Smooth muscle cell (in vitro differentiated cells): ENCODE data around the gene FOXP4. TPM values are rescaled to one million over a fixed set of nuclear protein-coding genes. Genes with fewer than 3 reads are reported as not detected.

Experiments
- DNase-seq: peaks from one replicate; lab custom pipeline; 2025; ENCODE audit not compliant: unreplicated experiment; lab: John Stamatoyannopoulos, UW
- H2AFZ ChIP-seq: fragments of 200-600 bp; sonication (generic); 2 replicates; pipeline ENCODE4 v1.6.0; 2016; ENCODE audit warnings: antibody characterized with exemption, low read depth, mild to moderate bottlenecking
- H3F3A ChIP-seq: fragments of 200-600 bp; sonication (generic); 2 replicates; pipeline ENCODE4 v1.6.0; 2017; ENCODE audit warnings: antibody characterized with exemption, low read depth
- H3K27ac ChIP-seq: fragments of 200-600 bp; sonication (generic); 2 replicates; pipeline ENCODE4 v1.5.1; 2016; ENCODE audit warnings: low read depth, mild to moderate bottlenecking
- H3K27me3 ChIP-seq: fragments of 200-600 bp; sonication (generic); 2 replicates; pipeline ENCODE4 v1.6.1; 2016; ENCODE audit warnings: low read depth, mild to moderate bottlenecking
- H3K36me3 ChIP-seq: fragments of 200-600 bp; sonication (generic); 2 replicates; pipeline ENCODE4 v1.5.1; 2016; ENCODE audit warnings: low read depth
- H3K4me1 ChIP-seq: fragments of 200-600 bp; sonication (generic); 2 replicates; pipeline ENCODE4 v1.5.1; 2016; ENCODE audit warnings: low read depth
- H3K4me2 ChIP-seq: fragments of 200-600 bp; sonication (generic); 2 replicates; pipeline ENCODE4 v1.6.0; 2016; ENCODE audit warnings: mild to moderate bottlenecking
- H3K4me3 ChIP-seq: fragments of 200-600 bp; sonication (generic); 2 replicates; pipeline ENCODE4 v1.5.1; 2016; ENCODE audit warnings: mild to moderate bottlenecking
- H3K79me2 ChIP-seq: fragments of 200-600 bp; sonication (generic); 2 replicates; pipeline ENCODE4 v1.6.0; 2016; ENCODE audit warnings: low read depth, mild to moderate bottlenecking
- H3K9ac ChIP-seq: fragments of 200-600 bp; sonication (generic); 2 replicates; pipeline ENCODE4 v1.6.0; 2016; ENCODE audit warnings: low read depth
- H3K9me3 ChIP-seq: fragments of 200-600 bp; sonication (generic); replicated peaks from 2 replicates; pipeline ENCODE4 v1.5.1; 2016; ENCODE audit warnings: low read depth
- H4K20me1 ChIP-seq: fragments of 200-600 bp; sonication (generic); 2 replicates; pipeline ENCODE4 v1.6.0; 2016; ENCODE audit warnings: low read depth
- CTCF ChIP-seq: fragments of 200-600 bp; sonication (generic); IDR thresholded peaks from 2 replicates; pipeline ENCODE4 v1.5.1; 2017; ENCODE audit warnings: borderline replicate concordance, mild to moderate bottlenecking, antibody characterized with exemption; ENCODE audit not compliant: insufficient read depth, poor library complexity, severe bottlenecking
- WGBS: methylation state at CpG from one replicate; pipeline ENCODE4 v1.1.7; 2016; ENCODE audit warnings: low lambda C conversion rate; 5-methylcytosine and 5-hydroxymethylcytosine counted together
- polyA plus RNA-seq: library from polyadenylated mRNA; unstranded; fragments of >200 nt; fragmentation: Nextera tagmentation; extraction: Ambion mirVana; gene quantifications from 2 replicates; pipeline ENCODE4 v1.2.1, GENCODE V29; 2016
- total RNA-seq: library from RNA; depleted of rRNA; stranded (reverse); fragments of >200 nt; gene quantifications from 2 replicates; pipeline ENCODE4 v1.2.3, GENCODE V29; 2014

FOXP4 gene
- total and polyA plus RNA-seq, 2 experiments from 2014 or later, result 5.3 to 31.9 TPM

- peaks cover 2% of the 10 kb centered on the region for H3K79me2 ChIP-seq
- TF ChIP-seq CTCF, result no peak
- no peak for DNase-seq
- H3K4me2 ChIP-seq, result no peak overlapping the region
- no peak overlapping the region for H3K4me3 ChIP-seq
- no peak overlapping the region for H3K27ac ChIP-seq
- peaks cover 40% of the 10 kb centered on the region for H3F3A ChIP-seq
- no peak overlapping the region for H2AFZ ChIP-seq
- H3K9me3 ChIP-seq, result no peaks in the 10 kb centered on the region
- H3K36me3 ChIP-seq, result no peaks in the 10 kb centered on the region
- 97% methylated on average over 7 of the region's 7 CpGs for WGBS
- no peak overlapping the region for H3K9ac ChIP-seq
- peaks cover 29% of the 10 kb centered on the region for H3K4me1 ChIP-seq
- H4K20me1 ChIP-seq, result peaks cover 100% of the 10 kb centered on the region
- H3K27me3 ChIP-seq, result no peaks in the 10 kb centered on the region
These were observed 101.9 kb downstream of the FOXP4 start for GRCh38 chr6:41648070-41648585.

GRCh38 chr6:41648921-41649320 is 102.7 kb downstream of the FOXP4 start:
- no peak for DNase-seq

GRCh38 chr6:41649596-41649995 is 103.4 kb downstream of the FOXP4 start:
- H2AFZ ChIP-seq, result no peak overlapping the region
- no peak overlapping the region for H3K27ac ChIP-seq
- no peaks in the 10 kb centered on the region for H3K27me3 ChIP-seq

More at GRCh38 chr6:41648921-41649320, 102.7 kb downstream of the FOXP4 start:
- Histone ChIP-seq H3K79me2 (no peaks in the 10 kb centered on the region), H2AFZ (no peak overlapping the region), H3K4me1 (peaks cover 21% of the 10 kb centered on the region), H3F3A (peaks cover 42% of the 10 kb centered on the region), H3K4me2 (no peak overlapping the region), H3K27me3 (no peaks in the 10 kb centered on the region), H3K9me3 (no peaks in the 10 kb centered on the region), H4K20me1 (peaks cover 98% of the 10 kb centered on the region), H3K27ac (no peak overlapping the region), H3K4me3 (no peak overlapping the region), H3K36me3 (no peaks in the 10 kb centered on the region), H3K9ac (no peak overlapping the region)
- WGBS, result 75% methylated on average over 5 of the region's 5 CpGs
- no peak for TF ChIP-seq CTCF

More at GRCh38 chr6:41649596-41649995, 103.4 kb downstream of the FOXP4 start:
- no peak for DNase-seq
- Histone ChIP-seq H4K20me1 (peaks cover 91% of the 10 kb centered on the region), H3K4me2 (no peak overlapping the region), H3K4me1 (peaks cover 14% of the 10 kb centered on the region), H3K79me2 (no peaks in the 10 kb centered on the region), H3K36me3 (no peaks in the 10 kb centered on the region), H3F3A (peaks cover 48% of the 10 kb centered on the region), H3K9ac (no peak overlapping the region), H3K9me3 (no peaks in the 10 kb centered on the region), H3K4me3 (no peak overlapping the region)
- 95% methylated on average over 10 of the region's 10 CpGs for WGBS
- TF ChIP-seq CTCF, result no peak
